Measurements from ENCODE around the gene PTPRA.
"Not testable (repeated sequence)": the region's sequence is repeated elsewhere in the genome, so short reads cannot be mapped to it uniquely, and the experiment has no call there.

PTPRA gene

GRCh38 chr20:3072530-3073250 lies 199.4 kb downstream of the PTPRA start:
- no peak overlapping the region for H3K27ac ChIP-seq
- DNase-seq (ENCODE audit: low spot score) = no peak
- no peak for TF ChIP-seq CTCF (IDR thresholded peaks at IDR 0.05)
- H3K4me3 ChIP-seq = peak overlapping the region; percentile 68

- DNase-seq (ENCODE audit: low spot score); H3K4me3 ChIP-seq; H3K27ac ChIP-seq: not testable (repeated sequence)
Observed at GRCh38 chr20:3073251-3073643, 200.0 kb downstream of the PTPRA start.

GRCh38 chr20:3074812-3075211 lies 201.5 kb downstream of the PTPRA start:
- DNase-seq (ENCODE audit: low spot score) = no peak
- H3K27ac ChIP-seq = no peak overlapping the region

GRCh38 chr20:3075315-3075714 lies 202.0 kb downstream of the PTPRA start:
- not testable (repeated sequence) for H3K4me3 ChIP-seq; DNase-seq (ENCODE audit: low spot score); H3K27ac ChIP-seq

More at GRCh38 chr20:3074812-3075211, 201.5 kb downstream of the PTPRA start:
- TF ChIP-seq CTCF (IDR thresholded peaks at IDR 0.05) = no peak
- no peak overlapping the region for H3K4me3 ChIP-seq

GRCh38 chr20:3077618-3078134 lies 204.4 kb downstream of the PTPRA start:
- Histone ChIP-seq H3K4me3 (no peak overlapping the region), H3K27ac (no peak overlapping the region)
- no peak for TF ChIP-seq CTCF (IDR thresholded peaks at IDR 0.05)
- DNase-seq (ENCODE audit: low spot score) = no peak

GRCh38 chr20:3080939-3081388 lies 207.7 kb downstream of the PTPRA start:
- DNase-seq (ENCODE audit: low spot score) = no peak
- Histone ChIP-seq H3K27ac (no peak overlapping the region), H3K4me3 (no peak overlapping the region)
- no peak for TF ChIP-seq CTCF (IDR thresholded peaks at IDR 0.05)

- DNase-seq (ENCODE audit: low spot score) = no peak
- H3K4me3 ChIP-seq = no peak overlapping the region
- TF ChIP-seq CTCF (IDR thresholded peaks at IDR 0.05) = no peak
- no peak overlapping the region for H3K27ac ChIP-seq
Observed at GRCh38 chr20:3081641-3082040, 208.4 kb downstream of the PTPRA start.

- Histone ChIP-seq H3K4me3 (peak overlapping the region; percentile 69), H3K27ac (no peak overlapping the region)
- no peak for DNase-seq (ENCODE audit: low spot score)
- no peak for TF ChIP-seq CTCF (IDR thresholded peaks at IDR 0.05)
Observed at GRCh38 chr20:3082306-3082951, 209.1 kb downstream of the PTPRA start.

Data from coronary artery (tissue), 2 donors.